ENCODE data around the gene PPP2R5E.

Gene PPP2R5E

DNA sequence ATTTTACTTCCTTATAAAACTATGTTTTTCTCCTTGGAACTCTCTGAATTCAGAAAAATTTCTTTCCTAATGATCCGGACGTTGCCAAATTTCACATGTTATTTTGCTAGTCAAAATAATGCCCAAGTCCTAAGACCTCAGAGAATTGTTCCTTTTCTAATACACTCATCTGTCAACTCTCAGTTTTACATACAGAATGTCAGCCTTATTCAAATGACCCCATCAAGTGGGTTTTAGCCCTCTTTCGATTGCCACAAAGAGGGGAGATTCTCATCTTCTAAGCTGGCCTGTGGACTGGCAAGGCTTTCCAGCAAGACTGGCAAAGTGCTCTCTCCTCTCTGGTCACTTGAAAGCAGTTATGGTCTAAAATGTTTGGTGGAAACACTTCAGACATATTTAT, 125.2 kb downstream of the PPP2R5E start:
- no peak for DNase-seq (ENCODE audit: low read depth)
- H3K4me3 ChIP-seq (replicated peaks; ENCODE audit: low read depth, low read length): no peak overlapping the region
- no peak for TF ChIP-seq CTCF (IDR thresholded peaks at IDR 0.05; ENCODE audit: low read length, missing control alignments)

DNA sequence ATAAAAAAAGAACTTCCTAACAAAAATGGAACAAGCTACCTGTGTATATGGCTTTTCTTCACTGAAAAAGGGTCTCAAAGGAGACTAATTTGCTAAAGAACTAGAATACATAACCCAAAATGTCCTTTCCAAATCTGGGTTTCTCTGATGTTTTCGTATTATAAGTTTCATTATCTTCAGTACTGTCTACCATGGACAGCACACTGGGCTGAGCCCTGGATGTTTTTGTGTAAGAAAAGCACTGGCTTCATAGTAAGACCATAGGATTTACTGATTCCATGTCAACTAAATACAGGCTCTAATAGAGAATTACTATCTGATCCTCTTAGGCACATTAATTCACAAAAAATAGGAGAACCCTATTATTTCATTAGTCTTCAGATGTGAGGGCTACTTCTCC, 130.2 kb downstream of the PPP2R5E start:
- H3K4me3 ChIP-seq (replicated peaks; ENCODE audit: low read depth, low read length): no peak overlapping the region
- peak; percentile 22 for DNase-seq (ENCODE audit: low read depth)
- TF ChIP-seq CTCF (IDR thresholded peaks at IDR 0.05; ENCODE audit: low read length, missing control alignments): no peak

DNA sequence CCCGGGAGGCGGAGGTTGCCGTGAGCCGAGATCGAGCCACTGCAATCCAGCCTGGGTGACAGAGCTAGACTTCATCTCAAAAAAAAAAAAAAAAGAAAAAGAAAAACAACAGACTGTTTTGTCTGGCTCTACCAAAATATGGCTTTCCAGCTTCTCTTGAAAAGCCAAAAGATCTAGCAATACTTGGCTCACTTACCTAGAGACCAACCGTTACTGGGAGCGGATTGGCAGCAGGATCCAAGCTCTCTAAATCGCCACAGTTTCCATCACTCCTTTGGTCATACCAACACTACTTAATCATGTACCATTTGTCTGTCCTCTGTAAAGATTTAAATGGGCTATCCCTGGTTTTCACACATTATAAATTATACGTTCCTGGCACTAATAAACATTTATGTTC, 136.8 kb downstream of the PPP2R5E start:
- no peak for TF ChIP-seq CTCF (IDR thresholded peaks at IDR 0.05; ENCODE audit: low read length, missing control alignments)
- no peak for DNase-seq (ENCODE audit: low read depth)
- H3K4me3 ChIP-seq (replicated peaks; ENCODE audit: low read depth, low read length): no peak overlapping the region

DNA sequence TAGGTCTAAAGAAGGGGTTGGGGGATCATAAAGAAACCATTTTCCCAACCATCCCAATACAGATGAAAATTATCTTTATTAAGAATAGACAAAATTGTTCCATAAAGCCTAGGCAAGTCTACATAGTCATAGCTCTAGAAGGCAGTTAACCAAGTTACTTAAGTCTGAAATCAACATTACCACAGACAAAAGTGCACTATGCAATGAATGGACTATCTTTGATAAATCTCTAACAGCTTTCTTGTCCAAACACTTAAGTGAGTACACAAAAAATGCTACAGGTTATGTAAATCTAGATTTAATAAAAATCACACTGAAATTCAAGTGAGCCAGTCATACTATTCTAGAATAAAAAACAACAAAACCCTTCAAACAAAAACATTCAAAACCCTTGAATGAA, 137.5 kb downstream of the PPP2R5E start:
- H3K4me3 ChIP-seq (replicated peaks; ENCODE audit: low read depth, low read length): no peak overlapping the region
- TF ChIP-seq CTCF (IDR thresholded peaks at IDR 0.05; ENCODE audit: low read length, missing control alignments): no peak
- no peak for DNase-seq (ENCODE audit: low read depth)

GRCh38 chr14:63404906-63405305, 138.3 kb downstream of the PPP2R5E start:
- H3K4me3 ChIP-seq (replicated peaks; ENCODE audit: low read depth, low read length): no peak overlapping the region
- TF ChIP-seq CTCF (IDR thresholded peaks at IDR 0.05; ENCODE audit: low read length, missing control alignments): no peak
- DNase-seq (ENCODE audit: low read depth): no peak

DNA sequence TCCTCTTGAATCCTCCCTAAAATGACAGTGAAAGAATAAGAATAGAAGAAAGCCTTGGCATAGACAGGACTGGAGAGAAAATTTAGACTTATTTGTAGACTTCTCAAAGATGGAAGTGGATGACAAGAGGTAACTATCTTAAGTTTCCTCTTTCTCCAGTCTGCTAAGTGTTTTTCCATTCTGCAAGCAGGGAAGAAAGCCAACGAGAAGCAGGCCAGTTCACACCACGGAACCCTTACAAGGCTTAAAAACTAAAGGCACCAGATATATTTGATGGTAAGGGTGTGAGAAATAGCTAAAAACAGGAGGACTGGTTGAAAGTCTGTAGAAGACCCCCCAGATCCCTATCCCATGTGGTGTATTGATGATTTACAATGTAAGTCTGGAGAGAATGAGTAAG, 141.5 kb downstream of the PPP2R5E start:
- H3K4me3 ChIP-seq (replicated peaks; ENCODE audit: low read depth, low read length): no peak overlapping the region
- no peak for DNase-seq (ENCODE audit: low read depth)
- TF ChIP-seq CTCF (IDR thresholded peaks at IDR 0.05; ENCODE audit: low read length, missing control alignments): no peak

GRCh38 chr14:63398952-63399351, 144.2 kb downstream of the PPP2R5E start:
- no peak for DNase-seq (ENCODE audit: low read depth)
- H3K4me3 ChIP-seq (replicated peaks; ENCODE audit: low read depth, low read length): no peak overlapping the region
- no peak for TF ChIP-seq CTCF (IDR thresholded peaks at IDR 0.05; ENCODE audit: low read length, missing control alignments)

All from fibroblast of pulmonary artery (primary cell).